ENCODE data around the gene AKAP13. TPM values are rescaled to one million over a fixed set of nuclear protein-coding genes. Genes with fewer than 3 reads are reported as not detected.

AKAP13 gene
- total and polyA plus RNA-seq, 2 of the 8 experiments (the other 6 are each of a cell fraction or from before 2014, with no cell fraction given): 14.0 to 46.2 TPM

GRCh38 chr15:85716261-85716660 is 335.9 kb downstream of the AKAP13 start:
- H3K56ac ChIP-seq (replicated peaks; ENCODE audit: insufficient read length, low read depth, low read length): no peak overlapping the region
- ChIA-PET CTCF (ENCODE audit: partially characterized antibody) (no interaction called here), POLR2A (ENCODE audit: partially characterized antibody) (no interaction called here)
- no peaks in the 10 kb centered on the region for H3K27me3 ChIP-seq (replicated peaks in 1 of 4; ENCODE audit: control insufficient read depth in 3 of 4, extremely low read depth in 1 of 4, insufficient read depth in 3 of 4, low read length in 3 of 4)
- FAIRE-seq (no peak), DNase-seq (ENCODE audit: low read depth in 1 of 2, low spot score in 2 of 2) (no peak)
- H3K4me3 ChIP-seq (ENCODE audit: extremely low read depth in 1 of 4, insufficient read depth in 2 of 4, low read depth in 3 of 4, low read length in 4 of 4): no peak overlapping the region
- no peak overlapping the region for H3K4ac ChIP-seq (replicated peaks; ENCODE audit: insufficient read length, low read depth, low read length)
- H3K36me3 ChIP-seq (ENCODE audit: control insufficient read depth in 2 of 4, insufficient read depth in 4 of 4, low read length in 3 of 4): peaks cover 0 to 20% (median 13%) of the 10 kb centered on the region in 4 experiments; a peak in 5 of 8 replicates
- no peak overlapping the region for H3K4me2 ChIP-seq (ENCODE audit: insufficient read depth in 1 of 2, low read depth in 2 of 2, low read length in 2 of 2)
- H3K9ac ChIP-seq (replicated peaks in 1 of 4; ENCODE audit: extremely low read depth in 1 of 4, low read depth in 3 of 4, low read length in 3 of 4): no peak overlapping the region; a peak in 1 of 7 replicates
- no peak for TF ChIP-seq SP1 (IDR thresholded peaks at IDR 0.05; ENCODE audit: low read depth, low read length)
- TF ChIP-seq BCL11A (IDR thresholded peaks at IDR 0.05; ENCODE audit: low read depth in 2 of 2, low read length in 2 of 2): no peak
- no peak for TF ChIP-seq RNF2 (IDR thresholded peaks at IDR 0.05; ENCODE audit: borderline replicate concordance, low read depth, low read length, missing control alignments, poor library complexity, severe bottlenecking)
- no peak for TF ChIP-seq TCF12 (IDR thresholded peaks at IDR 0.05; ENCODE audit: low read depth, low read length)
- no peak for TF ChIP-seq KDM1A (IDR thresholded peaks at IDR 0.05; ENCODE audit: borderline replicate concordance, low read length)
- no peak for TF ChIP-seq TAF1 (IDR thresholded peaks at IDR 0.05; ENCODE audit: low read depth, low read length)
- TF ChIP-seq HDAC6 (IDR thresholded peaks at IDR 0.05; ENCODE audit: low read depth, low read length): no peak
- TF ChIP-seq RXRA (IDR thresholded peaks at IDR 0.05; ENCODE audit: insufficient read depth, low read depth, low read length): no peak
- TF ChIP-seq, protein P1, sequence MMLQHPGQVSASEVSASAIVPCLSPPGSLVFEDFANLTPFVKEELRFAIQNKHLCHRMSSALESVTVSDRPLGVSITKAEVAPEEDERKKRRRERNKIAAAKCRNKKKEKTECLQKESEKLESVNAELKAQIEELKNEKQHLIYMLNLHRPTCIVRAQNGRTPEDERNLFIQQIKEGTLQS (IDR thresholded peaks at IDR 0.05; ENCODE audit: insufficient read depth, low read depth, low read length): no peak
- TF ChIP-seq SP4 (IDR thresholded peaks at IDR 0.05; ENCODE audit: low read length): no peak
- H4K91ac ChIP-seq (replicated peaks; ENCODE audit: insufficient read length, low read length): no peak overlapping the region
- no peak overlapping the region for H3K23ac ChIP-seq (ENCODE audit: insufficient read length)
- no peak overlapping the region for H3K27ac ChIP-seq (ENCODE audit: low read depth, low read length)
- no peak overlapping the region for H2AFZ ChIP-seq (ENCODE audit: low read length)
- no peak overlapping the region for H3K14ac ChIP-seq (ENCODE audit: insufficient read length)
- H3K9me3 ChIP-seq (ENCODE audit: insufficient read depth in 2 of 2, low read depth in 1 of 2, low read length in 1 of 2): no peaks in the 10 kb centered on the region
- no peak overlapping the region for H4K8ac ChIP-seq (ENCODE audit: extremely low read depth, insufficient read depth, low read length)
- no peak overlapping the region for H2BK15ac ChIP-seq (ENCODE audit: low read length)
- H4K20me1 ChIP-seq (replicated peaks in 1 of 2; ENCODE audit: control insufficient read depth in 1 of 2, insufficient read depth in 2 of 2, low read length in 2 of 2): no peaks in the 10 kb centered on the region
- H3K79me1 ChIP-seq (ENCODE audit: low read depth, low read length): no peaks in the 10 kb centered on the region
- H3K4me1 ChIP-seq (replicated peaks in 1 of 4; ENCODE audit: control insufficient read depth in 3 of 4, insufficient read depth in 4 of 4, low read length in 3 of 4): no peaks in the 10 kb centered on the region
- H3K23me2 ChIP-seq (ENCODE audit: low read depth, low read length): no peaks in the 10 kb centered on the region
- H3K18ac ChIP-seq (ENCODE audit: extremely low read depth, low read length): no peak overlapping the region
- no peak overlapping the region for H4K5ac ChIP-seq (ENCODE audit: insufficient read length, low read depth, low read length)
- no peak overlapping the region for H2BK120ac ChIP-seq (replicated peaks; ENCODE audit: low read depth, low read length)
- no peak overlapping the region for H2AK5ac ChIP-seq (ENCODE audit: low read depth, low read length)
- H3K79me2 ChIP-seq (ENCODE audit: control insufficient read depth in 1 of 2, insufficient read depth in 2 of 2, low read length in 2 of 2): no peaks in the 10 kb centered on the region
- no peak overlapping the region for H2BK20ac ChIP-seq (ENCODE audit: low read length)
- WGBS, 2 experiments (ENCODE audit: extremely low coverage in 1 of 2, insufficient coverage in 1 of 2, insufficient read length in 1 of 2, insufficient replicate concordance in 2 of 2, low coverage in 1 of 2, low lambda C conversion rate in 2 of 2, missing lambda C conversion rate in 1 of 2): 85% methylated on average over 3 of the region's 3 CpGs; no CpG with 5 or more reads in 1 of the 2 experiments
- no peak overlapping the region for H2BK5ac ChIP-seq (ENCODE audit: low read depth, low read length)
- H2BK12ac ChIP-seq (ENCODE audit: low read depth, low read length): no peak overlapping the region

All from H1 (cell line).